ENCODE data around the gene SULT1A1. TPM values are rescaled to one million over a fixed set of nuclear protein-coding genes. Genes with fewer than 3 reads are reported as not detected.
"Not testable (repeated sequence)": the region's sequence is repeated elsewhere in the genome, so short reads cannot be mapped to it uniquely, and the experiment has no call there.

Gene SULT1A1
- total RNA-seq, 1 experiment from 2014 or later, result 3.2 TPM

- ATAC-seq (no peak), DNase-seq (ENCODE audit: low spot score) (no peak)
- no peak overlapping the region for H3K27ac Mint-ChIP-seq
- peaks cover 16% of the 10 kb centered on the region for H3K9me3 Mint-ChIP-seq
- peaks cover under 1% of the 10 kb centered on the region for H3K4me1 Mint-ChIP-seq
- ChIA-PET CTCF (no interaction called here), POLR2A (no interaction called here)
- H3K27me3 Mint-ChIP-seq (ENCODE audit: low read depth), result no peaks in the 10 kb centered on the region
- TF ChIP-seq IRF2 (CRISPR knock-in tag; IDR thresholded peaks at IDR 0.05; ENCODE audit: borderline replicate concordance, low read depth), result no peak
- TF ChIP-seq, protein P1, sequence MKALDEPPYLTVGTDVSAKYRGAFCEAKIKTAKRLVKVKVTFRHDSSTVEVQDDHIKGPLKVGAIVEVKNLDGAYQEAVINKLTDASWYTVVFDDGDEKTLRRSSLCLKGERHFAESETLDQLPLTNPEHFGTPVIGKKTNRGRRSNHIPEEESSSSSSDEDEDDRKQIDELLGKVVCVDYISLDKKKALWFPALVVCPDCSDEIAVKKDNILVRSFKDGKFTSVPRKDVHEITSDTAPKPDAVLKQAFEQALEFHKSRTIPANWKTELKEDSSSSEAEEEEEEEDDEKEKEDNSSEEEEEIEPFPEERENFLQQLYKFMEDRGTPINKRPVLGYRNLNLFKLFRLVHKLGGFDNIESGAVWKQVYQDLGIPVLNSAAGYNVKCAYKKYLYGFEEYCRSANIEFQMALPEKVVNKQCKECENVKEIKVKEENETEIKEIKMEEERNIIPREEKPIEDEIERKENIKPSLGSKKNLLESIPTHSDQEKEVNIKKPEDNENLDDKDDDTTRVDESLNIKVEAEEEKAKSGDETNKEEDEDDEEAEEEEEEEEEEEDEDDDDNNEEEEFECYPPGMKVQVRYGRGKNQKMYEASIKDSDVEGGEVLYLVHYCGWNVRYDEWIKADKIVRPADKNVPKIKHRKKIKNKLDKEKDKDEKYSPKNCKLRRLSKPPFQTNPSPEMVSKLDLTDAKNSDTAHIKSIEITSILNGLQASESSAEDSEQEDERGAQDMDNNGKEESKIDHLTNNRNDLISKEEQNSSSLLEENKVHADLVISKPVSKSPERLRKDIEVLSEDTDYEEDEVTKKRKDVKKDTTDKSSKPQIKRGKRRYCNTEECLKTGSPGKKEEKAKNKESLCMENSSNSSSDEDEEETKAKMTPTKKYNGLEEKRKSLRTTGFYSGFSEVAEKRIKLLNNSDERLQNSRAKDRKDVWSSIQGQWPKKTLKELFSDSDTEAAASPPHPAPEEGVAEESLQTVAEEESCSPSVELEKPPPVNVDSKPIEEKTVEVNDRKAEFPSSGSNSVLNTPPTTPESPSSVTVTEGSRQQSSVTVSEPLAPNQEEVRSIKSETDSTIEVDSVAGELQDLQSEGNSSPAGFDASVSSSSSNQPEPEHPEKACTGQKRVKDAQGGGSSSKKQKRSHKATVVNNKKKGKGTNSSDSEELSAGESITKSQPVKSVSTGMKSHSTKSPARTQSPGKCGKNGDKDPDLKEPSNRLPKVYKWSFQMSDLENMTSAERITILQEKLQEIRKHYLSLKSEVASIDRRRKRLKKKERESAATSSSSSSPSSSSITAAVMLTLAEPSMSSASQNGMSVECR (CRISPR knock-in tag; IDR thresholded peaks at IDR 0.05; ENCODE audit: borderline replicate concordance), result no peak
- no peak for TF ChIP-seq CREB1 (CRISPR knock-in tag; IDR thresholded peaks at IDR 0.05)
- no peak for TF ChIP-seq MXD4 (CRISPR knock-in tag; IDR thresholded peaks at IDR 0.05; ENCODE audit: borderline replicate concordance)
- TF ChIP-seq, protein P2, sequence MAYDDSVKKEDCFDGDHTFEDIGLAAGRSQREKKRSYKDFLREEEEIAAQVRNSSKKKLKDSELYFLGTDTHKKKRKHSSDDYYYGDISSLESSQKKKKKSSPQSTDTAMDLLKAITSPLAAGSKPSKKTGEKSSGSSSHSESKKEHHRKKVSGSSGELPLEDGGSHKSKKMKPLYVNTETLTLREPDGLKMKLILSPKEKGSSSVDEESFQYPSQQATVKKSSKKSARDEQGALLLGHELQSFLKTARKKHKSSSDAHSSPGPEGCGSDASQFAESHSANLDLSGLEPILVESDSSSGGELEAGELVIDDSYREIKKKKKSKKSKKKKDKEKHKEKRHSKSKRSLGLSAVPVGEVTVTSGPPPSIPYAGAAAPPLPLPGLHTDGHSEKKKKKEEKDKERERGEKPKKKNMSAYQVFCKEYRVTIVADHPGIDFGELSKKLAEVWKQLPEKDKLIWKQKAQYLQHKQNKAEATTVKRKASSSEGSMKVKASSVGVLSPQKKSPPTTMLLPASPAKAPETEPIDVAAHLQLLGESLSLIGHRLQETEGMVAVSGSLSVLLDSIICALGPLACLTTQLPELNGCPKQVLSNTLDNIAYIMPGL (CRISPR knock-in tag; IDR thresholded peaks at IDR 0.05), result no peak
- TF ChIP-seq CREM (CRISPR knock-in tag; IDR thresholded peaks at IDR 0.05), result no peak
- TF ChIP-seq, protein P3, sequence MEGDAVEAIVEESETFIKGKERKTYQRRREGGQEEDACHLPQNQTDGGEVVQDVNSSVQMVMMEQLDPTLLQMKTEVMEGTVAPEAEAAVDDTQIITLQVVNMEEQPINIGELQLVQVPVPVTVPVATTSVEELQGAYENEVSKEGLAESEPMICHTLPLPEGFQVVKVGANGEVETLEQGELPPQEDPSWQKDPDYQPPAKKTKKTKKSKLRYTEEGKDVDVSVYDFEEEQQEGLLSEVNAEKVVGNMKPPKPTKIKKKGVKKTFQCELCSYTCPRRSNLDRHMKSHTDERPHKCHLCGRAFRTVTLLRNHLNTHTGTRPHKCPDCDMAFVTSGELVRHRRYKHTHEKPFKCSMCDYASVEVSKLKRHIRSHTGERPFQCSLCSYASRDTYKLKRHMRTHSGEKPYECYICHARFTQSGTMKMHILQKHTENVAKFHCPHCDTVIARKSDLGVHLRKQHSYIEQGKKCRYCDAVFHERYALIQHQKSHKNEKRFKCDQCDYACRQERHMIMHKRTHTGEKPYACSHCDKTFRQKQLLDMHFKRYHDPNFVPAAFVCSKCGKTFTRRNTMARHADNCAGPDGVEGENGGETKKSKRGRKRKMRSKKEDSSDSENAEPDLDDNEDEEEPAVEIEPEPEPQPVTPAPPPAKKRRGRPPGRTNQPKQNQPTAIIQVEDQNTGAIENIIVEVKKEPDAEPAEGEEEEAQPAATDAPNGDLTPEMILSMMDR (IDR thresholded peaks at IDR 0.05), result no peak
- no peak for TF ChIP-seq ZNF138 (CRISPR knock-in tag; conservative IDR thresholded peaks at IDR 0.05)
- TF ChIP-seq ELF4 (CRISPR knock-in tag; IDR thresholded peaks at IDR 0.05; ENCODE audit: low read depth), result no peak
- TF ChIP-seq TEAD4 (CRISPR knock-in tag; IDR thresholded peaks at IDR 0.05), result no peak
- TF ChIP-seq SMAD3 (CRISPR knock-in tag; IDR thresholded peaks at IDR 0.05; ENCODE audit: borderline replicate concordance), result no peak
- TF ChIP-seq, protein P4, sequence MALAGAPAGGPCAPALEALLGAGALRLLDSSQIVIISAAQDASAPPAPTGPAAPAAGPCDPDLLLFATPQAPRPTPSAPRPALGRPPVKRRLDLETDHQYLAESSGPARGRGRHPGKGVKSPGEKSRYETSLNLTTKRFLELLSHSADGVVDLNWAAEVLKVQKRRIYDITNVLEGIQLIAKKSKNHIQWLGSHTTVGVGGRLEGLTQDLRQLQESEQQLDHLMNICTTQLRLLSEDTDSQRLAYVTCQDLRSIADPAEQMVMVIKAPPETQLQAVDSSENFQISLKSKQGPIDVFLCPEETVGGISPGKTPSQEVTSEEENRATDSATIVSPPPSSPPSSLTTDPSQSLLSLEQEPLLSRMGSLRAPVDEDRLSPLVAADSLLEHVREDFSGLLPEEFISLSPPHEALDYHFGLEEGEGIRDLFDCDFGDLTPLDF (CRISPR knock-in tag; IDR thresholded peaks at IDR 0.05), result no peak
- no peak for TF ChIP-seq ESRRA (CRISPR knock-in tag; IDR thresholded peaks at IDR 0.05; ENCODE audit: borderline replicate concordance)
- no peak for TF ChIP-seq NFYB (CRISPR knock-in tag; conservative IDR thresholded peaks at IDR 0.05; ENCODE audit: low read depth)
- TF ChIP-seq ATF3 (CRISPR knock-in tag; conservative IDR thresholded peaks at IDR 0.05), result no peak
- TF ChIP-seq SMAD4 (CRISPR knock-in tag; IDR thresholded peaks at IDR 0.05), result no peak
- TF ChIP-seq, protein P5, sequence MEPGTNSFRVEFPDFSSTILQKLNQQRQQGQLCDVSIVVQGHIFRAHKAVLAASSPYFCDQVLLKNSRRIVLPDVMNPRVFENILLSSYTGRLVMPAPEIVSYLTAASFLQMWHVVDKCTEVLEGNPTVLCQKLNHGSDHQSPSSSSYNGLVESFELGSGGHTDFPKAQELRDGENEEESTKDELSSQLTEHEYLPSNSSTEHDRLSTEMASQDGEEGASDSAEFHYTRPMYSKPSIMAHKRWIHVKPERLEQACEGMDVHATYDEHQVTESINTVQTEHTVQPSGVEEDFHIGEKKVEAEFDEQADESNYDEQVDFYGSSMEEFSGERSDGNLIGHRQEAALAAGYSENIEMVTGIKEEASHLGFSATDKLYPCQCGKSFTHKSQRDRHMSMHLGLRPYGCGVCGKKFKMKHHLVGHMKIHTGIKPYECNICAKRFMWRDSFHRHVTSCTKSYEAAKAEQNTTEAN (CRISPR knock-in tag; IDR thresholded peaks at IDR 0.05), result no peak
- no peak for TF ChIP-seq GABPB1 (CRISPR knock-in tag; IDR thresholded peaks at IDR 0.05)
- TF ChIP-seq TEAD1 (CRISPR knock-in tag; IDR thresholded peaks at IDR 0.05), result no peak
- H3K4me3 Mint-ChIP-seq, result no peak overlapping the region
- H3K36me3 Mint-ChIP-seq, result peaks cover 17% of the 10 kb centered on the region
These were observed 42.6 kb downstream of the SULT1A1 start for GRCh38 chr16:28567292-28567691.

DNA sequence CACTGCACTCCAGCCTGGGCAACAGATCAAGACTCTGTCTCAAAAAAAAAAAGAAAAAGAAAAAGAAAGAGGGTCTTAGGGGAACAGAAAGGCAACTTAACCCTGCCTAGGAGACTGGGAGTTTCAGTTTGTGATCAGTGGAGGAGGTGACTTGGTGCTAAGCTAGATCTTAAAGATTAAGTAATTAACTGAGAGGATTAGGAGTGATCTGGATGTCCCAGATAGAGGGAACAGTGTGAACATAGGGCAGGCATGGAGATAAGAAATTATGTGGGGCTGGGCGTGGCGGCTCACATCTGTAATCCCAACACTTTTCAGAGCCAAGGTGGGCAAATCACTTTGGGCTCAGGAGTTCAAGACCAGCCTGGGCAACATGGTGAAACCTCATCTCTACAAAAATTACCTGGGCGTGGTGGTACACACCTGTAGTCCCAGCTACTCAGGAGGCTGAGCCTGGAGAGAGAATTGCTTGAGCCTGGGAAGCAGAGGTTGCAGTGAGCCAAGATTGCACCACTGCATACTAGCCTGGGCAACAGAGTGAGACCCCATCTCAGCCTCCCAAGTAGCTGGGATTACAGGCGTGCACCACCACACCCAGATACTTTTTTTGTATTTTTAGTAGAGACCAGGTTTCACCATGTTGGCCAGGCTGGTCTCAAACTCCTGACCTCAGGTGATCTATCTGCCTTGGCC is 43.5 kb downstream of the SULT1A1 start:
- Mint-ChIP-seq H3K36me3 (peaks cover 17% of the 10 kb centered on the region), H3K9me3 (peaks cover 16% of the 10 kb centered on the region)
- POLR2A ChIA-PET; H3K4me1 Mint-ChIP-seq; H3K4me3 Mint-ChIP-seq; ATAC-seq; CTCF ChIA-PET; H3K27me3 Mint-ChIP-seq (ENCODE audit: low read depth); H3K27ac Mint-ChIP-seq; DNase-seq (ENCODE audit: low spot score): not testable (repeated sequence)

Data from WTC11 (cell line).